ENCODE data around the gene UBE2L3. TPM values are rescaled to one million over a fixed set of nuclear protein-coding genes. Genes with fewer than 3 reads are reported as not detected.

Gene UBE2L3
- polyA plus RNA-seq, 2 of the 4 experiments (the other 2 are of a cell fraction): 54.9 to 55.6 TPM

- ATAC-seq: no peak
- no peak overlapping the region for H3K27ac ChIP-seq
- POLR2A ChIA-PET: no interaction called here
- CTCF ChIA-PET: no interaction called here
- peak; percentile 7 for TF ChIP-seq ZFP36 (IDR thresholded peaks at IDR 0.05; ENCODE audit: borderline replicate concordance, partially characterized antibody)
- no peak for TF ChIP-seq CBX2 (IDR thresholded peaks at IDR 0.05; ENCODE audit: borderline replicate concordance, low read depth)
- H3K4me2 ChIP-seq: no peak overlapping the region
- H3K9me3 ChIP-seq: no peaks in the 10 kb centered on the region
- DNase-seq (ENCODE audit: low read depth in 1 of 2, low spot score in 1 of 2): no peak
- H3K4me3 ChIP-seq: no peak overlapping the region
- H3K4me1 ChIP-seq: peaks cover 4% of the 10 kb centered on the region; the same call in 1 of the 3 replicates
- no peak for FAIRE-seq
- WGBS (ENCODE audit: missing lambda C conversion rate): 85% methylated on average over 5 of the region's 5 CpGs
Observed at GRCh38 chr22:21661991-21662390, 94.5 kb downstream of the UBE2L3 start.

GRCh38 chr22:21663738-21664137 is 96.2 kb downstream of the UBE2L3 start:
- ChIA-PET CTCF (interaction anchor here (1.5 kb wide), 1 partner anchor 21 kb away, joined by 4 read pairs; the partner anchor contains the start of gene SDF2L1), POLR2A (no interaction called here)
- Histone ChIP-seq H3K4me3 (no peak overlapping the region), H3K4me1 (no peaks in the 10 kb centered on the region; the same call in 2 of the 3 replicates), H3K4me2 (no peak overlapping the region), H3K27ac (no peak overlapping the region), H3K9me3 (no peaks in the 10 kb centered on the region)
- 40% methylated on average over 2 of the region's 2 CpGs for WGBS (ENCODE audit: missing lambda C conversion rate)
- DNase-seq (ENCODE audit: low read depth in 1 of 2, low spot score in 1 of 2) (no peak), ATAC-seq (no peak), FAIRE-seq (no peak)
- TF ChIP-seq SMC3 (IDR thresholded peaks at IDR 0.05): no peak
- TF ChIP-seq KDM1A (IDR thresholded peaks at IDR 0.05; ENCODE audit: low read depth): no peak
- TF ChIP-seq ZC3H11A (IDR thresholded peaks at IDR 0.05): no peak
- TF ChIP-seq ZNF302 (CRISPR knock-in tag; IDR thresholded peaks at IDR 0.05): no peak
- TF ChIP-seq GATA3 (IDR thresholded peaks at IDR 0.05; ENCODE audit: borderline replicate concordance): no peak
- no peak for TF ChIP-seq CBX2 (IDR thresholded peaks at IDR 0.05; ENCODE audit: borderline replicate concordance, low read depth)
- no peak for TF ChIP-seq NFE2L2 (conservative IDR thresholded peaks at IDR 0.05; ENCODE audit: low read length)
- TF ChIP-seq NR3C1 (IDR thresholded peaks at IDR 0.05): no peak
- no peak for TF ChIP-seq FOSB (CRISPR knock-in tag; IDR thresholded peaks at IDR 0.05)
- no peak for TF ChIP-seq POLR2A (IDR thresholded peaks at IDR 0.05; ENCODE audit: low read length)
- no peak for TF ChIP-seq POLR2AphosphoS2 (conservative IDR thresholded peaks at IDR 0.05; ENCODE audit: low read length)
- TF ChIP-seq FOXS1 (CRISPR knock-in tag; IDR thresholded peaks at IDR 0.05): no peak
- no peak for TF ChIP-seq JUN (IDR thresholded peaks at IDR 0.05)
- TF ChIP-seq BCL3 (IDR thresholded peaks at IDR 0.05): no peak
- no peak for TF ChIP-seq RAD21 (conservative IDR thresholded peaks at IDR 0.05 in 1 of 2, IDR thresholded peaks at IDR 0.05 in 1 of 2)

- FAIRE-seq (no peak), ATAC-seq (peak in 1 of 2 experiments; percentile 6; a peak in 2 of 6 replicates), DNase-seq (ENCODE audit: low read depth in 1 of 2, low spot score in 1 of 2) (no peak)
- POLR2A ChIA-PET: interaction anchor here (0.6 to 2.1 kb wide), 2 partner anchors 36 to 49 kb away, joined by 3 to 4 read pairs; no protein-coding TSS in a partner anchor
- TF ChIP-seq CBX2 (IDR thresholded peaks at IDR 0.05; ENCODE audit: borderline replicate concordance, low read depth) (no peak), CHD2 (IDR thresholded peaks at IDR 0.05; ENCODE audit: low read length, partially characterized antibody) (no peak), FOSB (CRISPR knock-in tag; IDR thresholded peaks at IDR 0.05) (no peak), GATA3 (IDR thresholded peaks at IDR 0.05; ENCODE audit: borderline replicate concordance) (no peak), TFCP2L1 (CRISPR knock-in tag; IDR thresholded peaks at IDR 0.05) (no peak), HEYL (CRISPR knock-in tag; IDR thresholded peaks at IDR 0.05) (no peak), ZNF302 (CRISPR knock-in tag; IDR thresholded peaks at IDR 0.05) (no peak), NR3C1 (IDR thresholded peaks at IDR 0.05) (no peak), TP53 (CRISPR knock-in tag; IDR thresholded peaks at IDR 0.05) (no peak), MAZ (IDR thresholded peaks at IDR 0.05; ENCODE audit: borderline replicate concordance, low read depth, low read length) (no peak), ZC3H11A (IDR thresholded peaks at IDR 0.05) (no peak)
- peak overlapping the region; percentile 81 for H3K4me3 ChIP-seq
- CTCF ChIA-PET: interaction anchor here (0.6 to 1.5 kb wide), 4 partner anchors 12 to 330 kb away, joined by 3 to 5 read pairs (median 4); partner anchors contain the start of gene SDF2L1
- peak overlapping the region; percentile 85 for H3K4me2 ChIP-seq
- H3K9me3 ChIP-seq: no peaks in the 10 kb centered on the region
- 62% methylated on average over 26 of the region's 26 CpGs for WGBS (ENCODE audit: missing lambda C conversion rate)
- H3K27ac ChIP-seq: peak overlapping the region; percentile 93 to 98
- no peaks in the 10 kb centered on the region; the same call in 2 of the 3 replicates for H3K4me1 ChIP-seq
Observed at GRCh38 chr22:21665047-21665851, 97.7 kb downstream of the UBE2L3 start.

Data from A549 (cell line).